Fibroblast of pulmonary artery (primary cell): ENCODE results near the gene GRK3.

Experiments used
- DNase-seq: peaks from one replicate; pipeline ENCODE4 v3.0.0-alpha.2; 2010; ENCODE audit warnings: low read depth
- H3K4me3 ChIP-seq: replicated peaks from 2 replicates; pipeline ENCODE4 v1.5.1; 2011; ENCODE audit warnings: low read depth, mild to moderate bottlenecking, control low read depth, low read length, moderate library complexity
- CTCF ChIP-seq: IDR thresholded peaks from 2 replicates; pipeline ENCODE4 v1.5.1; 2011; ENCODE audit warnings: mild to moderate bottlenecking, control low read depth, low read length, inconsistent platforms; ENCODE audit errors: missing control alignments

Gene GRK3

GRCh38 chr22:25655371-25655935 is 91.0 kb downstream of the GRK3 start:
- TF ChIP-seq CTCF = no peak
- DNase-seq = no peak
- no peak overlapping the region for H3K4me3 ChIP-seq

GRCh38 chr22:25656724-25657123 is 92.2 kb downstream of the GRK3 start:
- no peak for DNase-seq
- no peak overlapping the region for H3K4me3 ChIP-seq
- TF ChIP-seq CTCF = no peak

- no peak overlapping the region for H3K4me3 ChIP-seq
- DNase-seq = peak; percentile 10
- TF ChIP-seq CTCF = no peak
Observed at GRCh38 chr22:25658633-25659032, 94.2 kb downstream of the GRK3 start.

GRCh38 chr22:25659413-25659812 is 94.9 kb downstream of the GRK3 start:
- no peak for TF ChIP-seq CTCF
- no peak for DNase-seq
- no peak overlapping the region for H3K4me3 ChIP-seq

- TF ChIP-seq CTCF = no peak
Observed at GRCh38 chr22:25660336-25660735, 95.9 kb downstream of the GRK3 start.

GRCh38 chr22:25661073-25661472 is 96.6 kb downstream of the GRK3 start:
- no peak overlapping the region for H3K4me3 ChIP-seq
- TF ChIP-seq CTCF = no peak
- peak; percentile 79 for DNase-seq

More at GRCh38 chr22:25660336-25660735, 95.9 kb downstream of the GRK3 start:
- H3K4me3 ChIP-seq = no peak overlapping the region
- DNase-seq = no peak

- no peak for DNase-seq
- H3K4me3 ChIP-seq = no peak overlapping the region
- no peak for TF ChIP-seq CTCF
Observed at GRCh38 chr22:25663654-25664053, 99.2 kb downstream of the GRK3 start.
